HEK293 (cell line): ENCODE measurements around the gene PARL.

Experiments
- ATF2 ChIP-seq: fragments of 450-650 bp; formaldehyde crosslinking; IDR thresholded peaks from 2 replicates; pipeline ENCODE4 v1.5.1; 2016; ENCODE audit warnings: missing biosample characterization, missing genetic modification characterization, low read depth
- GFI1B ChIP-seq: fragments of 450-650 bp; formaldehyde crosslinking; IDR thresholded peaks from 2 replicates; pipeline ENCODE4 v1.5.1; 2016; ENCODE audit warnings: missing biosample characterization, missing genetic modification characterization
- GLI2 ChIP-seq: fragments of 450-650 bp; formaldehyde crosslinking; IDR thresholded peaks from 2 replicates; pipeline ENCODE4; 2017; ENCODE audit warnings: missing biosample characterization, missing genetic modification characterization, low read depth, borderline replicate concordance
- GLI4 ChIP-seq: fragments of 450-650 bp; formaldehyde crosslinking; IDR thresholded peaks from 2 replicates; pipeline ENCODE4 v1.5.1; 2016; ENCODE audit warnings: missing biosample characterization, missing genetic modification characterization
- HOXC10 ChIP-seq: sonication (generic); formaldehyde crosslinking; IDR thresholded peaks from 2 replicates; pipeline ENCODE4 v1.8.1; 2023; ENCODE audit warnings: mild to moderate bottlenecking, missing genetic modification reagents
- REPIN1 ChIP-seq: fragments of 450-650 bp; formaldehyde crosslinking; IDR thresholded peaks from 2 replicates; pipeline ENCODE4 v1.5.1; 2017; ENCODE audit warnings: missing biosample characterization, missing genetic modification characterization, low read depth
- SALL2 ChIP-seq: fragments of 450-650 bp; formaldehyde crosslinking; IDR thresholded peaks from 2 replicates; pipeline ENCODE4 v1.5.0; 2017; ENCODE audit warnings: missing biosample characterization, mild to moderate bottlenecking, missing genetic modification characterization, borderline replicate concordance
- ZBTB44 ChIP-seq: fragments of 450-650 bp; IDR thresholded peaks from 2 replicates; pipeline ENCODE4 v1.5.1; 2018; ENCODE audit warnings: missing biosample characterization, mild to moderate bottlenecking, missing genetic modification characterization
- ZIC2 ChIP-seq: fragments of 450-650 bp; formaldehyde crosslinking; IDR thresholded peaks from 2 replicates; pipeline ENCODE4 v1.5.1; 2016; ENCODE audit warnings: missing biosample characterization, missing genetic modification characterization
- ZNF121 ChIP-seq: fragments of 450-650 bp; formaldehyde crosslinking; IDR thresholded peaks from 2 replicates; pipeline ENCODE4 v1.5.1; 2016; ENCODE audit warnings: missing biosample characterization, missing genetic modification characterization
- ZNF174 ChIP-seq: fragments of 450-650 bp; formaldehyde crosslinking; IDR thresholded peaks from 2 replicates; pipeline ENCODE4 v1.5.0; 2017; ENCODE audit warnings: missing biosample characterization, mild to moderate bottlenecking, missing genetic modification characterization
- ZNF175 ChIP-seq: fragments of 450-650 bp; formaldehyde crosslinking; IDR thresholded peaks from 2 replicates; pipeline ENCODE4 v1.5.1; 2016; ENCODE audit warnings: missing biosample characterization, missing genetic modification characterization
- ZNF26 ChIP-seq: fragments of 450-650 bp; formaldehyde crosslinking; IDR thresholded peaks from 2 replicates; pipeline ENCODE4 v1.5.1; 2016; ENCODE audit warnings: missing biosample characterization, missing genetic modification characterization
- ZNF394 ChIP-seq: fragments of 450-650 bp; formaldehyde crosslinking; IDR thresholded peaks from 2 replicates; pipeline ENCODE4 v1.5.1; 2016; ENCODE audit warnings: missing biosample characterization, missing genetic modification characterization, mild to moderate bottlenecking, moderate library complexity, borderline replicate concordance
- ZNF473 ChIP-seq: fragments of 450-650 bp; formaldehyde crosslinking; IDR thresholded peaks from 2 replicates; pipeline ENCODE4 v1.5.1; 2017; ENCODE audit warnings: missing biosample characterization, missing genetic modification characterization
- ZNF514 ChIP-seq: fragments of 450-650 bp; formaldehyde crosslinking; IDR thresholded peaks from 2 replicates; pipeline ENCODE4 v1.5.1; 2016; ENCODE audit warnings: missing biosample characterization, missing genetic modification characterization
- ZNF530 ChIP-seq: fragments of 450-650 bp; formaldehyde crosslinking; IDR thresholded peaks from 2 replicates; pipeline ENCODE4 v1.5.1; 2016; ENCODE audit warnings: low read depth, missing biosample characterization, missing genetic modification characterization
- ZNF544 ChIP-seq: fragments of 450-650 bp; formaldehyde crosslinking; IDR thresholded peaks from 2 replicates; pipeline ENCODE4 v1.5.0; 2017; ENCODE audit warnings: missing biosample characterization, missing genetic modification characterization
- ZNF610 ChIP-seq: fragments of 450-650 bp; formaldehyde crosslinking; IDR thresholded peaks from 2 replicates; pipeline ENCODE4 v1.5.1; 2016; ENCODE audit warnings: missing biosample characterization, missing genetic modification characterization, borderline replicate concordance
- ZNF621 ChIP-seq: fragments of 450-650 bp; formaldehyde crosslinking; IDR thresholded peaks from 2 replicates; pipeline ENCODE4 v1.5.1; 2017; ENCODE audit warnings: missing biosample characterization, missing genetic modification characterization
- ZNF623 ChIP-seq: fragments of 450-650 bp; formaldehyde crosslinking; IDR thresholded peaks from 2 replicates; pipeline ENCODE4 v1.5.1; 2016; ENCODE audit warnings: missing biosample characterization, missing genetic modification characterization
- ZNF654 ChIP-seq: fragments of 450-650 bp; formaldehyde crosslinking; IDR thresholded peaks from 2 replicates; pipeline ENCODE4 v1.5.1; 2016; ENCODE audit warnings: low read depth, missing biosample characterization, missing genetic modification characterization
- ZNF776 ChIP-seq: fragments of 450-650 bp; formaldehyde crosslinking; IDR thresholded peaks from 2 replicates; pipeline ENCODE4 v1.5.0; 2017; ENCODE audit warnings: missing biosample characterization, missing genetic modification characterization, borderline replicate concordance
- TF ChIP-seq, protein P1 (sequence below): fragments of 450-650 bp; formaldehyde crosslinking; IDR thresholded peaks from 2 replicates; pipeline ENCODE4 v1.5.1; 2016; ENCODE audit warnings: missing biosample characterization, missing genetic modification characterization
- TF ChIP-seq, protein P2 (sequence below): fragments of 450-650 bp; formaldehyde crosslinking; optimal IDR thresholded peaks from 2 replicates; pipeline ENCODE3; 2016; ENCODE audit warnings: missing biosample characterization, mild to moderate bottlenecking, missing genetic modification characterization
- TF ChIP-seq, protein P3 (sequence below): fragments of 450-650 bp; formaldehyde crosslinking; IDR thresholded peaks from 2 replicates; pipeline ENCODE4 v1.5.1; 2016; ENCODE audit warnings: missing biosample characterization, missing genetic modification characterization
- TF ChIP-seq, protein P4 (sequence below): fragments of 450-650 bp; formaldehyde crosslinking; IDR thresholded peaks from 2 replicates; pipeline ENCODE4 v1.5.1; 2017; ENCODE audit warnings: missing biosample characterization, missing genetic modification characterization
- TF ChIP-seq, protein P5 (sequence below): fragments of 450-650 bp; formaldehyde crosslinking; IDR thresholded peaks from 2 replicates; pipeline ENCODE4 v1.5.1; 2016; ENCODE audit warnings: missing biosample characterization, missing genetic modification characterization

Gene PARL

GRCh38 chr3:183825456-183826161 is 59.1 kb downstream of the PARL start, which contains the start of gene MAP6D1 (continued):
- TF ChIP-seq ZNF514 (tag by site-specific recombination) = no peak
- no peak for TF ChIP-seq ZNF623
- TF ChIP-seq, protein P1, sequence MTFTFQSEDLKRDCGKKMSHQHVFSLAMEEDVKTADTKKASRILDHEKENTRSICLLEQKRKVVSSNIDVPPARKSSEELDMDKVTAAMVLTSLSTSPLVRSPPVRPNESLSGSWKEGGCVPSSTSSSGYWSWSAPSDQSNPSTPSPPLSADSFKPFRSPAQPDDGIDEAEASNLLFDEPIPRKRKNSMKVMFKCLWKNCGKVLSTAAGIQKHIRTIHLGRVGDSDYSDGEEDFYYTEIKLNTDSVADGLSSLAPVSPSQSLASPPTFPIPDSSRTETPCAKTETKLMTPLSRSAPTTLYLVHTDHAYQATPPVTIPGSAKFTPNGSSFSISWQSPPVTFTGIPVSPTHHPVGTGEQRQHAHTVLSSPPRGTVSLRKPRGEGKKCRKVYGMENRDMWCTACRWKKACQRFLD (tag by site-specific recombination) = no peak
- peak; percentile 47 for TF ChIP-seq ZIC2 (tag by site-specific recombination)
- TF ChIP-seq ZNF175 (tag by site-specific recombination) = no peak
- TF ChIP-seq GLI2 (tag by site-specific recombination) = no peak
- TF ChIP-seq, protein P2, sequence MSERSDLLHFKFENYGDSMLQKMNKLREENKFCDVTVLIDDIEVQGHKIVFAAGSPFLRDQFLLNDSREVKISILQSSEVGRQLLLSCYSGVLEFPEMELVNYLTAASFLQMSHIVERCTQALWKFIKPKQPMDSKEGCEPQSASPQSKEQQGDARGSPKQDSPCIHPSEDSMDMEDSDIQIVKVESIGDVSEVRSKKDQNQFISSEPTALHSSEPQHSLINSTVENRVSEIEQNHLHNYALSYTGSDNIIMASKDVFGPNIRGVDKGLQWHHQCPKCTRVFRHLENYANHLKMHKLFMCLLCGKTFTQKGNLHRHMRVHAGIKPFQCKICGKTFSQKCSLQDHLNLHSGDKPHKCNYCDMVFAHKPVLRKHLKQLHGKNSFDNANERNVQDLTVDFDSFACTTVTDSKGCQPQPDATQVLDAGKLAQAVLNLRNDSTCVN (tag by site-specific recombination) = peak; percentile 8
- TF ChIP-seq, protein P3, sequence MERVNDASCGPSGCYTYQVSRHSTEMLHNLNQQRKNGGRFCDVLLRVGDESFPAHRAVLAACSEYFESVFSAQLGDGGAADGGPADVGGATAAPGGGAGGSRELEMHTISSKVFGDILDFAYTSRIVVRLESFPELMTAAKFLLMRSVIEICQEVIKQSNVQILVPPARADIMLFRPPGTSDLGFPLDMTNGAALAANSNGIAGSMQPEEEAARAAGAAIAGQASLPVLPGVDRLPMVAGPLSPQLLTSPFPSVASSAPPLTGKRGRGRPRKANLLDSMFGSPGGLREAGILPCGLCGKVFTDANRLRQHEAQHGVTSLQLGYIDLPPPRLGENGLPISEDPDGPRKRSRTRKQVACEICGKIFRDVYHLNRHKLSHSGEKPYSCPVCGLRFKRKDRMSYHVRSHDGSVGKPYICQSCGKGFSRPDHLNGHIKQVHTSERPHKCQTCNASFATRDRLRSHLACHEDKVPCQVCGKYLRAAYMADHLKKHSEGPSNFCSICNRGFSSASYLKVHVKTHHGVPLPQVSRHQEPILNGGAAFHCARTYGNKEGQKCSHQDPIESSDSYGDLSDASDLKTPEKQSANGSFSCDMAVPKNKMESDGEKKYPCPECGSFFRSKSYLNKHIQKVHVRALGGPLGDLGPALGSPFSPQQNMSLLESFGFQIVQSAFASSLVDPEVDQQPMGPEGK (tag by site-specific recombination) = peak; percentile 46; the same call in 1 of the 2 replicates
- no peak for TF ChIP-seq ZNF530 (tag by site-specific recombination)
- TF ChIP-seq ZNF544 (tag by site-specific recombination) = no peak
- no peak for TF ChIP-seq ZNF610 (tag by site-specific recombination)
- no peak for TF ChIP-seq ZNF621 (tag by site-specific recombination)
- no peak for TF ChIP-seq ZNF26 (tag by site-specific recombination)
- TF ChIP-seq, protein P4, sequence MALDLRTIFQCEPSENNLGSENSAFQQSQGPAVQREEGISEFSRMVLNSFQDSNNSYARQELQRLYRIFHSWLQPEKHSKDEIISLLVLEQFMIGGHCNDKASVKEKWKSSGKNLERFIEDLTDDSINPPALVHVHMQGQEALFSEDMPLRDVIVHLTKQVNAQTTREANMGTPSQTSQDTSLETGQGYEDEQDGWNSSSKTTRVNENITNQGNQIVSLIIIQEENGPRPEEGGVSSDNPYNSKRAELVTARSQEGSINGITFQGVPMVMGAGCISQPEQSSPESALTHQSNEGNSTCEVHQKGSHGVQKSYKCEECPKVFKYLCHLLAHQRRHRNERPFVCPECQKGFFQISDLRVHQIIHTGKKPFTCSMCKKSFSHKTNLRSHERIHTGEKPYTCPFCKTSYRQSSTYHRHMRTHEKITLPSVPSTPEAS (tag by site-specific recombination) = no peak
- no peak for TF ChIP-seq REPIN1 (tag by site-specific recombination)
- TF ChIP-seq ZNF473 (tag by site-specific recombination) = no peak
- peak; percentile 77; the same call in 1 of the 2 replicates for TF ChIP-seq ZBTB44 (tag by site-specific recombination)
- TF ChIP-seq, protein P5, sequence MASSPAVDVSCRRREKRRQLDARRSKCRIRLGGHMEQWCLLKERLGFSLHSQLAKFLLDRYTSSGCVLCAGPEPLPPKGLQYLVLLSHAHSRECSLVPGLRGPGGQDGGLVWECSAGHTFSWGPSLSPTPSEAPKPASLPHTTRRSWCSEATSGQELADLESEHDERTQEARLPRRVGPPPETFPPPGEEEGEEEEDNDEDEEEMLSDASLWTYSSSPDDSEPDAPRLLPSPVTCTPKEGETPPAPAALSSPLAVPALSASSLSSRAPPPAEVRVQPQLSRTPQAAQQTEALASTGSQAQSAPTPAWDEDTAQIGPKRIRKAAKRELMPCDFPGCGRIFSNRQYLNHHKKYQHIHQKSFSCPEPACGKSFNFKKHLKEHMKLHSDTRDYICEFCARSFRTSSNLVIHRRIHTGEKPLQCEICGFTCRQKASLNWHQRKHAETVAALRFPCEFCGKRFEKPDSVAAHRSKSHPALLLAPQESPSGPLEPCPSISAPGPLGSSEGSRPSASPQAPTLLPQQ (tag by site-specific recombination) = 0 out of 2 replicates have a peak, but pooled peaks have one; percentile 16
- no peak for TF ChIP-seq GFI1B (tag by site-specific recombination)
- TF ChIP-seq ZNF394 (tag by site-specific recombination) = no peak
- TF ChIP-seq ZNF776 (tag by site-specific recombination) = no peak
- TF ChIP-seq HOXC10 = no peak
- TF ChIP-seq SALL2 = no peak
- no peak for TF ChIP-seq GLI4 (tag by site-specific recombination)
- no peak for TF ChIP-seq ZNF654 (tag by site-specific recombination)
- TF ChIP-seq ZNF121 = no peak
- no peak for TF ChIP-seq ZNF174 (tag by site-specific recombination)
- TF ChIP-seq ATF2 (tag by site-specific recombination) = no peak
